HG03095 (cell line): ENCODE results near the gene HCST.

Experiments
- ATAC-seq: cut with Tn5 transposase; IDR thresholded peaks from one replicate; pipeline ENCODE4 v1.9.1; 2021; ENCODE audit warnings: moderate library complexity; ENCODE audit not compliant: unreplicated experiment

HCST gene

DNA sequence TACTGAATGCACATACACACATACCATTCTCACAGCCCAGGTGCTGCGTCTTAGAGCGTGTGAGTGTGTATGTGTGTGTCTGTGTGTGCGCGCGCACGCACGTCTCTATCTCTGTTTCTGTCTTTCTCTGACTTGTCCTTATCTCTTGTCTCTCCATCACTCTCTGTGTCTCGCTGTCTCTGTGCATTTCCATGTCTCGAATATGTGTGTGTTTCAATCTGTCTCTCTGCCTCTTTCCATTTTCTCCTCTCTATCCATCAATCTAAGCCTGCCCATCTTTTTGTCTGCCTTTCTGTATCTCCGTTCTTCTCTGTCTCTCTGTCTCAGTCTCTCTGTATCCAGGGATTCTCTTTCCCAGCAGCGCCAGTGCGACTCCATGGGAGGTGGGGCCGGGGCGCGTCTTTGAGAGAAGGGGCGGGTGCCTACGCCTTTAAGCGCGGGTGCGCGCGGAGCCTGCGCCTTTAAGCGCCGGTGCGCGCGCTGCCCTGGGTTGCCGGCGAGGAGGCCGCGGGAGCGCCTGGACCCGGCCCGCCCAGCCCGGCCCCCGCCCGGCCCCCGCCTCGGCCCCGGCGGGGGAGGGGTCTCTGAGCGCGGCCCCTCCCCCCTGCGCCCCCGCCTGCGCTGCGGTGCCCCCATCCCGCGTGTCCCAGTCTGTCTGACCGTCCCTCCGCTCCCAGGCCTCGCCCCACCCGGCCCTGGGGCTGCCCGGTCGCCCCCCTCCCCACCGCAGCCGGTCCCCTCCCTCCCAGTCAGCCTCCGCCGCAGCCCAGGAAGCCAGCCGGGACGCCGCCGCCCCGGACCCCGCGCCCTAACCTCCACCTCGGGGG lies 33.8 kb downstream of the HCST start, which contains the start of gene LRFN3:
Gene LRFN3, plus strand, starts transcription at position 464 of the 827 bp plus-strand sequence. CDS start 3,052 bp downstream, outside the sequence.
- ATAC-seq: no peak

DNA sequence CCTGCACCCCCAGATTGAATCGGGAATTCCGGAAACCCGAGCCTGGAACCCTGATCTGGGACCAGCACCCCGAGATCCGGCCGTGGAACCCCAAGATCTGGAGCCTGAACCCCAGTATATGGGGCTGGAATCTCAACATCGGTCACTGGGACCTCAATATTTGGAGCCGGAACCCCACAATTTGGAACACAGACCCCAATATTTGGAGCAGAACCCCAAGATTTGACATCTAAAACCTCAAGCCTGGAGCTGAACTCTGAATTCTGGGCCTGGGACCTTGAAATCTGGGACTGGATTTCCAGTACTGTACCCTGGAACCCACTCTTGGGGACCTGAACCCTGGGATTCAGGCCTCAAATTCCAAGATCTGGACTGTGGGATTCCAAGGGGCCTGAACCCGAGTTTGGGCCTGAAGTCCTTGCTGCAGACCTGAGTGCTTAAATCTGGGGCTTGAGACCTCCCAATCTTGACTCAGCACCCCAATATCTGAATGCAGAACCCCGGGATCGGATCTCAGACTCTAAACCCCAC lies 34.5 kb downstream of the HCST start:
- ATAC-seq: no peak

DNA sequence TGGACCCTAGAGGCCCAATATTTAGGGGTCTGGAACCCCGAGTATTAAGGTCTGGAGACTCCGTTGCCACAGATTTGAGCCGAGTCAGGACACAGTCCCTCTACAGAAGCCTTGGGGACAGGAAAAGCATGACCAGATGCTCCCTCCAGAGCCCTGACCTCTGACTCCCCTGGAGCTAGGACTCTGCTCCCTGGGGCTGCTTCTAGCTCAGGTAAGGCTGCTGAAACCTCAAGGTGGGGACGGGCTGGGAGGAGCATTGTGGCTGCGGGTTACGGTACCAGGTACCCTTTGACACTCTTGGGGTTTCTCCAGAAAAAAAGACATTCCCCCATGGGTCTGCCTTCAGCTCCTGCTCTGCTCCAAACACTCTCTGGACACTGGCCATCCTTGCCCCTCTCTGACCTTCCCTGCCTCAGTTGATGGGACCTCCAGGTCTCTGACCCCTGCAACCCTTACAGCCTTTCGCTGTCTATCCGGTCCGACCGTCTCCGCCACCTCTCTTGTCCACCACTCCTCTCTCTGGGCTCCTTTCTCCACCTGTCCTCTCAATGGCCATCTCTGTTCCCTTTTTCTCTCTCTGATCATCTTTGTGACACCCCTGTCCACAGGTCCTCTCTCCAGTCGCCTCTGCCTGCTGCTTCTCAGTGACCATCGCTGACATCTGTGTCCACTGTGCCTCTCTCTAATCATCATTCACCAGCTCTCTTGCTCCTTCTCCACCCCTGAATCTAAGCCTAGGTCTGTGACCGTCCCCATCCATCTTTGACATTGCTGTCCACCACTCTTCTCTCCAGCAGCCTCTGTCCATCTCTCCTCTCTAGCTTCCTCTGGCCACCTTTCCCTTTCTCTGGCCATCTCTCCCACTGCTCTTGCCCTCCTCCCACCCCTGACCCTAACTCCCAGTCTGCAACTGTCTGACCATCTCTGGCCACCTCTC lies 35.3 kb downstream of the HCST start:
- no peak for ATAC-seq

DNA sequence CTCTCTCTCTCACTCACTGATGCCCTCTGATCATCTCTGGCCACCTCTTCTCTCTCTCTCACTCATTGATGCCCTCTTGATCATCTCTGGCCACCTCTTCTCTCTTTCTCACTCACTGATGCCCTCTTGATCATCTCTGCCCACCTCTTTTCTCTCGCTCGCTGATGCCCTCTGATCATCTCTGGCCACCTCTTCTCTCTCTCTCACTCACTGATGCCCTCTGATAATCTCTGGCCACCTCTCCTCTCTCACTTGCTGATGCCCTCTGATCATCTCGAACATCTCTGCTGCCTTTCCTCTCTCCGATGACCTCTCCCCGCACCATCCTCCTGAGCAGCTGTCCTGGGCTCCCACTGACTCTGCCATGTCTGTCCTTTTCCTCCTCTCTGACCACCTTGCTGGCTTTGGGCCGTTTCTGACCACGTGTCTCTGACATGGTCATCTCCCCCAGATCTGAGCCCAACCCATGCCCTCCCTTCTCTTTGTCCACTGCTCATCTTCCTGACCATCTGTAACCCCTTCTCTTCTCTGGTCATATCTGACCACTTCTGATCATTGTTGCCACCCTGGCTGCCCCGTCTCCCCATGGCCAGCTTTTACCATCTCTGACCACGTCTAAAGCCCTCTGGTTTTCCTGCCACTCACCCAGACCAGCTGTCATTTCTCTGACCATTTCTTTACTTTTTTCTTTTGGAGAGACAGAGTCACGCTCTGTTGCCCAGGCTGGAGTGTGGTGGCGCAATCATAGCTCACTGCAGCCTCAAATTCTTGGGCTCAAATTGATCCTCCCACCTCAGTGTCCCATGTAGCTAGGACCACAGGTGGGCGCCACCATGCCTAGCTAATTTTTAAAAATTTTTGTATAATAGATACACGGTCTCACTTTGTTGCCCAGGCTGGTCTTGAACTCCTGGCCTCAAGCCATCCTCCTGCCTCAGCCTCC lies 36.2 kb downstream of the HCST start:
- no peak for ATAC-seq

DNA sequence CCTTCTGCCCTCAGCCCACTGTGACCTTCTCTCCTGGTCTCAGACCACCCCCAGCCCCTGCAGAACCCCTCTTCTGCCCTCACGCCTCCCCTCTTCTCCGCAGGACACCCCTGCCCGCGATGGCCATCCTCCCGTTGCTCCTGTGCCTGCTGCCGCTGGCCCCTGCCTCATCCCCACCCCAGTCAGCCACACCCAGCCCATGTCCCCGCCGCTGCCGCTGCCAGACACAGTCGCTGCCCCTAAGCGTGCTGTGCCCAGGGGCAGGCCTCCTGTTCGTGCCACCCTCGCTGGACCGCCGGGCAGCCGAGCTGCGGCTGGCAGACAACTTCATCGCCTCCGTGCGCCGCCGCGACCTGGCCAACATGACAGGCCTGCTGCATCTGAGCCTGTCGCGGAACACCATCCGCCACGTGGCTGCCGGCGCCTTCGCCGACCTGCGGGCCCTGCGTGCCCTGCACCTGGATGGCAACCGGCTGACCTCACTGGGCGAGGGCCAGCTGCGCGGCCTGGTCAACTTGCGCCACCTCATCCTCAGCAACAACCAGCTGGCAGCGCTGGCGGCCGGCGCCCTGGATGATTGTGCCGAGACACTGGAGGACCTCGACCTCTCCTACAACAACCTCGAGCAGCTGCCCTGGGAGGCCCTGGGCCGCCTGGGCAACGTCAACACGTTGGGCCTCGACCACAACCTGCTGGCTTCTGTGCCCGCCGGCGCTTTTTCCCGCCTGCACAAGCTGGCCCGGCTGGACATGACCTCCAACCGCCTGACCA lies 37.2 kb downstream of the HCST start:
- ATAC-seq: no peak

DNA sequence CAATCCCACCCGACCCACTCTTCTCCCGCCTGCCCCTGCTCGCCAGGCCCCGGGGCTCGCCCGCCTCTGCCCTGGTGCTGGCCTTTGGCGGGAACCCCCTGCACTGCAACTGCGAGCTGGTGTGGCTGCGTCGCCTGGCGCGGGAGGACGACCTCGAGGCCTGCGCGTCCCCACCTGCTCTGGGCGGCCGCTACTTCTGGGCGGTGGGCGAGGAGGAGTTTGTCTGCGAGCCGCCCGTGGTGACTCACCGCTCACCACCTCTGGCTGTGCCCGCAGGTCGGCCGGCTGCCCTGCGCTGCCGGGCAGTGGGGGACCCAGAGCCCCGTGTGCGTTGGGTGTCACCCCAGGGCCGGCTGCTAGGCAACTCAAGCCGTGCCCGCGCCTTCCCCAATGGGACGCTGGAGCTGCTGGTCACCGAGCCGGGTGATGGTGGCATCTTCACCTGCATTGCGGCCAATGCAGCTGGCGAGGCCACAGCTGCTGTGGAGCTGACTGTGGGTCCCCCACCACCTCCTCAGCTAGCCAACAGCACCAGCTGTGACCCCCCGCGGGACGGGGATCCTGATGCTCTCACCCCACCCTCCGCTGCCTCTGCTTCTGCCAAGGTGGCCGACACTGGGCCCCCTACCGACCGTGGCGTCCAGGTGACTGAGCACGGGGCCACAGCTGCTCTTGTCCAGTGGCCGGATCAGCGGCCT lies 37.9 kb downstream of the HCST start:
- no peak for ATAC-seq

DNA sequence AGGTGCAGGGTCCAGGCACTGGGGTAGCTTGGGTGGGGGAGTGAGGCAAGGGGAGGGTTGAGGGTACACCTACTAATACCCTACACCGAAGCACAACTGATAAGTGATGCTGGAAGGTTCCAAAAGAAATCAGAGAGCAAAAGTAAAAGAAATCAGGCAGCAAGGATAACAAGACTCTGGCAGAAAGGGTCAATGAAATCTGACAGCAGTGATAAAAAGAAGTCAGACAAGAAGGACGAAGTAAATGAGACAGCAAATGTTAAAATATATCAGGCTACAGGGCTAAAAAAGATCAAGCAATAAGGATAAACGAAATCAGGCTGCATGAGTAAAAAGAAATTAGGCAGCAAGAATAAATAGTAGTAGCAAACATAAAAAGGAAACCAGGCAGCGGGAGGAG lies 38.5 kb downstream of the HCST start:
- no peak for ATAC-seq

DNA sequence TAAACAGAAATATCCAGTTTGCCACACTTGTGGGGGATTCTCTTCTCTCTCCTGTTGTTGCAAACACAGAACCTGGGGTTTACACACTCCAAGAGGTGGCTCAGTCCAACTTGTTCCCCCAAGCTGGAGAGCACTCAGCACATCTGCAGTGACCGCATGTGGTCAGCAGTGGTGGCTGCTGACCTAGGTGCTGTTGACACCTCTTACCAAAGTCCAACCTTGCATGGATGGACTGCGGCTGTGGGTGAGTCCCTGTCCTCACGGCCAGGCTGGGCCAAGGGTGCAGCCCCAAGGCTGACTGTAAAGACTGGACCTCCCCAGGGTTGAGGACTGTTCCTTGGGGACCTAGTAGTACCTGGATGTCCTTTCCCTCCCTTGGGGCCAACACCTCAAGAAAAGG lies 39.9 kb downstream of the HCST start:
- ATAC-seq: no peak

DNA sequence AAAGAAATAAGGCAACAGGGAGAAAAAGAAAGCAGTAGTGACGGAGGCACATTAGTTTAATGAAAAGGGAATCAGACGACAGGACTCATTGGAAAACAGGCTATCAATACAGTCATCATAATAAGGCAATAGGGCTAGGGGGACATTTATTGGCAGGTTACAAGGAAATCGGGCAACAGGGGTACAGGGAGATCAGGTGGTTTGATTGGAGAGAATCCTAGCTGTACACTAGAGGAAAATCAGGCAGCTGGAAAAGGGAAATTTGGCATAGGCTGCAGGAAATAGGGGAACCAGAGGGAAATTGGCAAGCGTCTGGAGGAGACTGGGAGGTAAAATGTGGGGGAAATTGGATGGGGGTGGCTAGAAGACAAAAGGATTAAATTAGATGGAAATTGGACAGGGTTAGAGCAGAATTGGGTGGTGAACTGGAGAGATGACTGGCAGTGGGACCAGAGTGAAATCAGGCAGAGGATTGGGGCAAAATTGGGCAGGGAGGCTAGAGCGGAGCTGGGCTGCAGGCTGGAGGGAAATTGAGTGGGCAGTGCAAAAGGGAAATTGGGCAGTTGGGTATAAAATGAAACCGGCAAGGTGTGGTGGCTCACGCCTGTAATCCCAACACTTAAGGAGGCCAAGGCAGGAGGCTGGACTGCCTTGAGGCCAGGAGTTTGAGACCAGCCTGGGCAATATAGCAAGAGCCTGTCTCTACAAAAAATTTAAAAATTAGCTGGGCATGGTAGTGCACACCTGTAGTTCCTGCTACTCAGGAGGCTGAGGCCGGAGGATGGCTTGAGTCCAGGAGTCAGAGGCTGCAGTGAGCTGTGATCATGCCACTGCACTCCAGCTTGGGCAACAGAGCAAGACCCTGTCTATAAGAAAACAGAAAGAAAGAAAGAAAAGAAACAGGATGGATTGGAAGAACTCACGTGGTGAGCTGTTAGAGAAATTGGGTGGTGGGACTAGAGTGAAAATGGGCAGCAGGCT lies 41.3 kb downstream of the HCST start:
- ATAC-seq: no peak

DNA sequence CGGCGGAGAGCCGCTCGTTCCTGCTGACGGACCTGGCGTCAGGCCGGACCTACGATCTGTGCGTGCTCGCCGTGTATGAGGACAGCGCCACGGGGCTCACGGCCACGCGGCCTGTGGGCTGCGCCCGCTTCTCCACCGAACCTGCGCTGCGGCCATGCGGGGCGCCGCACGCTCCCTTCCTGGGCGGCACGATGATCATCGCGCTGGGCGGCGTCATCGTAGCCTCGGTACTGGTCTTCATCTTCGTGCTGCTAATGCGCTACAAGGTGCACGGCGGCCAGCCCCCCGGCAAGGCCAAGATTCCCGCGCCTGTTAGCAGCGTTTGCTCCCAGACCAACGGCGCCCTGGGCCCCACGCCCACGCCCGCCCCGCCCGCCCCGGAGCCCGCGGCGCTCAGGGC lies 42.2 kb downstream of the HCST start:
- no peak for ATAC-seq

DNA sequence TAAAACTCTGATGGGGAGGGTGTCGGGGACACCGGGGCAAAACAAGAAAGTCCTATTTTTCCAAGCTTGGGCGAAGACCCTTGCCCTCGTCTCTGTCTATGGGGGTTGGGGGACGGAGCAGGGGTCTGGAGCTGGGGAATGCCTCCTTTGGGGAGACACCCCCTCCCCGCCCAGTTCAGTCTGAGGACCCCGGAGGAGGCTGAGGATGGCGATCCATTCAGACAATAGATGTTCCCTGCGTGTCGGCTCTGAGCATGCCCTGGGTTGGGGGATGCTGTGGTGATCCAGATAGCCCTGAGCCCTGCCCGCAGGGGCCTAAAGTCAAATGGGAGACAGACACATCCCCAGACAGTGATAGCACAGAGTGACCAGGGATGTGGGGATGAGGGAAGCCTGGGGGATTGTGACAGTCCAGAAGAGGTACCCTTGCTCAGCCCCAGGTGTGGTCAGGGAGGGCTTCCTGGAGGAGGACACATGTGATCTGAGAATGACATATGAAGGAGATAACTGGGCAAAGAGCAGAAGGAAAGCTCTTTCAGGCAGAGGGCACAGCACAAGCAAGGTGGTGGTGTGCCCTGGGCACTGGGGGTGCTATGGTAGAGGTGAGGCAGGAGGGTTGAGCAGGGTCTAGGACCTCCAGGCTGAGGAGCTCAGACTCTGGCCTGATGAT lies 42.9 kb downstream of the HCST start:
- no peak for ATAC-seq

DNA sequence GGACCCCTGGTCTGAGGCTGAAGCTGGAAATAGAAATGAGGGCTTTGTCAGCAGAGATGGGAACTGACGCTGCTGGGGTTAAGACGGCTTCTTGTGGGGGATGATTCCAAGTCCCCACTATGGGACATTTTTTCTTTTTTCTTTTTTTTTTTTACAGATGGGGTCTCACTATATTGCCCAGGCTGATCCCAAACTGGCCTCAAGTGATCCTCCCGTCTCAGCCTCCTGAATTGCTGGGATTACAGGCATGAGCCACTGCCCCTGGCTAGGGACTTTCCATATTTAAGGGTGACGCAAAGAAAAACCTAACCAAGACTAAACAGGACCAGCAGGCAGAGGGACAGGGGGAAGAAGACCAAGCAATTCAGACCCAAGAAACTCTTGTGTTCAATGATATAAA lies 43.9 kb downstream of the HCST start:
- no peak for ATAC-seq

DNA sequence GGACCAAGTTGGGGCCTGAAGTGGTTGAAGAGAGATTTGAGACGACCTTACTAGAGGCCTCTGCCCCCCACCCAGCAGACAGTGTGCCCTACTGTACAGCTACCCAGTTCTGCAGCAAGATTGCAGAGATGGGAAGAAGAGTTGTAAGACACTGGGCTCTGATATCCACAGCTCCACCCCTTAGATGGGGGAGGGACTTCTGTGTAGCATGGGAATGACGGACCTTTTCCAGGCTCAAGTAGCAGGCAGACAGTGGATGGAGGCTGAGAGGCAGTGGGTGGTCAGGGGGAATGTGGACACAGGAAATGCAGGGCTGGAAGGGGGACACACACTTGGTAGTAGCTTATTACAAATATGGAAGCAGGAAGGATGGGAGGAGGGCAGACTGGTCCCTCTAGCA lies 46.8 kb downstream of the HCST start:
- no peak for ATAC-seq
